Endothelial cell of umbilical vein (primary cell): ENCODE measurements around the gene TIGD4. TPM values are rescaled to one million over a fixed set of nuclear protein-coding genes. Genes with fewer than 3 reads are reported as not detected.

Source experiments
- BruUV-seq: library from RNA; stranded (reverse); fragments of 400-500 nt; replicated peaks from 2 replicates; lab custom pipeline; 2021; lab: Mats Ljungman, UMichigan
- CTCF ChIA-PET: fragments of 300-600, 350-600 bp; sonication (Branson Sonifier 250); formaldehyde crosslinking; loops from one replicate; lab custom pipeline; 2021; ENCODE audit warnings: antibody characterized with exemption, inconsistent platforms; lab: Charles Lee
- POLR2A ChIA-PET: fragments of 300-600, 350-600 bp; sonication (Branson Sonifier 250); formaldehyde crosslinking; loops from one replicate; lab custom pipeline; 2021; ENCODE audit warnings: antibody characterized with exemption, inconsistent platforms; lab: Charles Lee
- DNase-seq: peaks from one replicate; pipeline ENCODE4 v3.0.0-alpha.2; 2011; ENCODE audit warnings: low read depth, low spot score
- FAIRE-seq: peaks from 2 replicates; lab custom pipeline; 2011; peaks lifted over from hg19 to GRCh38; lab: Jason Lieb, UNC
- H2AFZ ChIP-seq: 2 replicates; pipeline ENCODE4 v1.6.0; 2012; ENCODE audit warnings: low read depth, low read length, control low read depth, inconsistent platforms
- H3K27ac ChIP-seq: 2 replicates; pipeline ENCODE4 v1.5.1; 2011; ENCODE audit warnings: low read depth, mild to moderate bottlenecking, control low read depth, low read length, moderate library complexity; ENCODE audit not compliant: insufficient read depth
- H3K27me3 ChIP-seq, 2 experiments: 2 replicates each; pipeline versions ENCODE4 v1.6.0 to v1.6.1; 2011; ENCODE audit warnings: low read length in 2 of 2, mixed read lengths in 1 of 2; ENCODE audit not compliant: control insufficient read depth in 2 of 2, insufficient read depth in 2 of 2
- H3K36me3 ChIP-seq, 2 experiments: 2 replicates in 1 of 2; 3 replicates in 1 of 2; pipeline ENCODE4 v1.5.1; 2011; ENCODE audit warnings: low read length in 2 of 2, mild to moderate bottlenecking in 1 of 2, moderate library complexity in 1 of 2; ENCODE audit not compliant: control insufficient read depth in 2 of 2, insufficient read depth in 2 of 2; ENCODE audit errors: extremely low read depth in 1 of 2
- H3K4me1 ChIP-seq: 3 replicates; pipeline ENCODE4 v1.5.1; 2011; ENCODE audit warnings: mild to moderate bottlenecking, low read length; ENCODE audit not compliant: control insufficient read depth, insufficient read depth; ENCODE audit errors: extremely low read depth
- H3K4me2 ChIP-seq: 2 replicates; pipeline ENCODE4 v1.6.1; 2011; ENCODE audit warnings: low read length, control low read depth, mixed read lengths; ENCODE audit not compliant: insufficient read depth
- H3K4me3 ChIP-seq, 3 experiments: fragments of 200-600 bp in 1 of 3; sonication (generic), shearing (Covaris generic) in 1 of 3; replicated peaks in 1 of 3; 2 replicates each; pipeline ENCODE4 v1.5.1; 2011 to 2016; ENCODE audit warnings: control low read depth in 3 of 3, low read length in 3 of 3, mild to moderate bottlenecking in 2 of 3, inconsistent platforms in 1 of 3, low read depth in 1 of 3, moderate library complexity in 1 of 3; ENCODE audit not compliant: insufficient read depth in 1 of 3
- H3K79me2 ChIP-seq: 2 replicates; pipeline ENCODE4 v1.6.0; 2012; ENCODE audit warnings: low read length, inconsistent platforms; ENCODE audit not compliant: control insufficient read depth, insufficient read depth
- H3K9ac ChIP-seq: replicated peaks from 2 replicates; pipeline ENCODE3; 2011; ENCODE audit warnings: low read length, control low read depth; ENCODE audit not compliant: insufficient read depth; ENCODE audit errors: extremely low read depth
- H3K9me1 ChIP-seq: replicated peaks from 3 replicates; pipeline ENCODE4 v1.6.0; 2011; ENCODE audit warnings: mild to moderate bottlenecking, low read length; ENCODE audit not compliant: control insufficient read depth, insufficient read depth; ENCODE audit errors: extremely low read depth
- H3K9me3 ChIP-seq: replicated peaks from 2 replicates; pipeline ENCODE4 v1.5.1; 2012; ENCODE audit warnings: low read length, inconsistent platforms; ENCODE audit not compliant: control insufficient read depth, insufficient read depth
- H4K20me1 ChIP-seq: replicated peaks from 2 replicates; pipeline ENCODE3; 2011; ENCODE audit warnings: mild to moderate bottlenecking, low read length; ENCODE audit not compliant: control insufficient read depth, insufficient read depth; ENCODE audit errors: extremely low read depth
- CTCF ChIP-seq, 2 donors: IDR thresholded peaks; 1 replicate in 1 of 2; 2 replicates in 1 of 2; pipeline ENCODE4 v1.5.1; 2011; ENCODE audit warnings: low read length in 2 of 2, mild to moderate bottlenecking in 2 of 2, moderate library complexity in 2 of 2, control low read depth in 1 of 2, inconsistent platforms in 1 of 2, low read depth in 1 of 2; ENCODE audit not compliant: insufficient read depth in 1 of 2; ENCODE audit errors: extremely low read depth in 1 of 2
- EZH2 ChIP-seq: IDR thresholded peaks from 2 replicates; pipeline ENCODE4 v1.6.1; 2012; ENCODE audit warnings: borderline replicate concordance, low read depth, mild to moderate bottlenecking, moderate library complexity, low read length, inconsistent platforms; ENCODE audit not compliant: severe bottlenecking
- FOS ChIP-seq: IDR thresholded peaks from 2 replicates; pipeline ENCODE4 v1.6.1; 2011; ENCODE audit warnings: mild to moderate bottlenecking, low read length, moderate library complexity, borderline replicate concordance; ENCODE audit not compliant: insufficient read depth
- GATA2 ChIP-seq: IDR thresholded peaks from 2 replicates; pipeline ENCODE4 v1.7.0; 2011; ENCODE audit warnings: low read depth, mild to moderate bottlenecking, moderate library complexity, mixed read lengths, low read length; ENCODE audit not compliant: insufficient read length, insufficient read depth
- JUN ChIP-seq: IDR thresholded peaks from 2 replicates; pipeline ENCODE4 v1.6.1; 2011; ENCODE audit warnings: borderline replicate concordance, low read depth; ENCODE audit not compliant: insufficient read length, insufficient read depth
- MAX ChIP-seq: IDR thresholded peaks from 2 replicates; pipeline ENCODE4 v1.6.1; 2011; ENCODE audit not compliant: insufficient read depth, insufficient read length
- MYC ChIP-seq: IDR thresholded peaks from one replicate; pipeline ENCODE4 v1.6.1; 2011; ENCODE audit warnings: mild to moderate bottlenecking, low read depth, low read length
- POLR2A ChIP-seq: IDR thresholded peaks from 2 replicates; pipeline ENCODE4 v1.6.1; 2012; ENCODE audit warnings: low read depth, mild to moderate bottlenecking, control low read depth, low read length
- POLR2AphosphoS5 ChIP-seq: IDR thresholded peaks from 2 replicates; pipeline ENCODE4 v1.6.1; 2012; ENCODE audit warnings: low read depth, mild to moderate bottlenecking, control low read depth, low read length, moderate library complexity; ENCODE audit not compliant: insufficient read depth
- dilution Hi-C: fragments of 300-500 bp; cut with MboI; formaldehyde crosslinking; loops from one replicate; pipeline ENCODE4 v1.15.0; 2019; ENCODE audit warnings: low sequenced_read_pairs; ENCODE audit not compliant: extremely low pct_ligation_motif_present
- intact Hi-C: fragments of 100-400 bp; cut with micrococcal nuclease; formaldehyde crosslinking; loops from one replicate; pipeline ENCODE4 v1.10.0; 2022
- polyA plus RNA-seq, 4 experiments: library from polyadenylated mRNA; depleted of rRNA in 3 of 4; stranded (reverse) in 3 of 4; unstranded in 1 of 4; fragments of >200 nt; gene quantifications; 2 replicates each; pipeline versions ENCODE4 v1.2.1 to v1.2.3, GENCODE V29; 2011 to 2012; ENCODE audit warnings: missing spikeins in 1 of 4
- total RNA-seq: library from RNA; stranded (reverse); gene quantifications from 2 replicates; pipeline ENCODE4 v1.2.3, GENCODE V29; 2021

Gene TIGD4
- total and polyA plus RNA-seq, 2 donors (not counting 3 experiments of a cell fraction or from before 2014, with no cell fraction given): 0.03 to 0.18 TPM

GRCh38 chr4:152723236-152723635 is 56.3 kb downstream of the TIGD4 start:
- intact Hi-C loops (no loop called here), dilution Hi-C loops (no loop called here)
- Histone ChIP-seq H3K9me1 (no peaks in the 10 kb centered on the region), H3K4me3 (no peak overlapping the region), H3K9me3 (no peaks in the 10 kb centered on the region), H3K4me1 (no peaks in the 10 kb centered on the region), H3K79me2 (no peaks in the 10 kb centered on the region), H3K36me3 (no peaks in the 10 kb centered on the region), H3K9ac (no peak overlapping the region), H3K27ac (no peak overlapping the region), H3K4me2 (no peak overlapping the region), H4K20me1 (no peaks in the 10 kb centered on the region), H2AFZ (no peak overlapping the region), H3K27me3 (peaks cover 3% of the 10 kb centered on the region in 2 experiments)
- POLR2A ChIA-PET: no interaction called here
- no peak for FAIRE-seq
- BruUV-seq: no TSS peak
- DNase-seq: no peak
- TF ChIP-seq POLR2A (no peak), POLR2AphosphoS5 (no peak), EZH2 (no peak), MAX (no peak), GATA2 (no peak), JUN (no peak), CTCF (IDR thresholded peaks at IDR 0.05; ENCODE audit: extremely low read depth in 1 of 2, insufficient read depth in 1 of 2, low read depth in 1 of 2, low read length in 2 of 2) (no peak), FOS (no peak), MYC (no peak)
- CTCF ChIA-PET: interaction anchor here (1.0 to 1.8 kb wide), 2 partner anchors 14 to 222 kb away, joined by 3 to 6 read pairs; no protein-coding TSS in a partner anchor
